HFFc6 (cell line): ENCODE measurements around the gene CCDC61. TPM values are rescaled to one million over a fixed set of nuclear protein-coding genes. Genes with fewer than 3 reads are reported as not detected.

Experiments used
- DNase-seq: peaks from one replicate; pipeline ENCODE4 v3.0.0-alpha.2; 2018
- H3K27ac Mint-ChIP-seq: 2 replicates; pipeline ENCODE4 v1.8.0; 2020; ENCODE audit warnings: mild to moderate bottlenecking, mixed read lengths
- H3K27me3 Mint-ChIP-seq: 2 replicates; pipeline ENCODE4 v1.8.0; 2021; ENCODE audit warnings: mild to moderate bottlenecking, moderate library complexity, mixed read lengths; ENCODE audit not compliant: insufficient read depth
- H3K36me3 Mint-ChIP-seq: 2 replicates; pipeline ENCODE4 v1.8.0; 2021; ENCODE audit warnings: low read depth, mixed read lengths
- H3K4me1 Mint-ChIP-seq: 2 replicates; pipeline ENCODE4 v1.8.0; 2020; ENCODE audit warnings: low read depth, mixed read lengths
- H3K4me3 Mint-ChIP-seq: 2 replicates; pipeline ENCODE4 v1.8.0; 2020; ENCODE audit warnings: mild to moderate bottlenecking, moderate library complexity, mixed read lengths
- H3K9me3 Mint-ChIP-seq: 2 replicates; pipeline ENCODE4 v1.8.0; 2020; ENCODE audit warnings: mild to moderate bottlenecking, mixed read lengths
- total RNA-seq, 6 experiments: library from RNA; stranded (reverse); fragmentation: NEBNext Ultra II Directional; extraction: Animal tissue kit (Norgen Biotek cat#: 25700); gene quantifications; 2 replicates in 1 of 6; 3 replicates in 5 of 6; pipeline ENCODE4 v1.2.3, GENCODE V29; 2021
- TF ChIP-seq, protein P1 (sequence below): fragments of 200-600 bp; sonication (generic); IDR thresholded peaks from 2 replicates; pipeline ENCODE4 v1.5.0; 2021; ENCODE audit warnings: antibody characterized with exemption, mild to moderate bottlenecking

Gene CCDC61
- total RNA-seq, 6 experiments from 2014 or later, result 8.6 to 13.1 (median 11.0) TPM

DNA sequence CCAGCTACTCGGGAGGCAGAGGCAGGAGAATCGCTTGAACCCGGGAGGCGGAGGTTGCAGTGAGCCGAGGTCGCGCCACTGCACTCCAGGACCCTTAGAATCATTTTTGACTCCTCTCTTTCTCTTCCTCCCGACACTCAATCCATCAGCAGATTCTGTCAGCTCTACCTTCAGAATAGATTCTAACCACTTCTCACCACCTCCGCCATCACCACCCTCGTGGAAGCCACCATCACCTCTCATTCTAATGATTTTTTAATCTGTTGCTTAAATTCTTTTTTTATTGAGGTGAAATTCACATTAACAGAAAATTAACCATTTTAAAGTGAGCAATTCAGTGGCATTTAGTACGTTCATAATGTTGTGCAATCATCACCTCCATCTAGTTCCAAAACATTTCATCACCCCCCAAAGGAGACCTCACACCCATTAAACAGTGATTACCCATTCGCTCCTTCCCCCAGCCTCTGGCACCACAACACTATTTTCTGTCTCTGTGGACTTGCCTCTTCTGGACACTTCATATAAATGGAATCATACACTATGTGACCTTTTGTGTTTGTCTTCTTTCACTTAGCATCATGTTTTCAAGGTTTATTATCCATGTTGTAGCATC, 5.0 kb upstream of the CCDC61 start:
- TF ChIP-seq, protein P1, sequence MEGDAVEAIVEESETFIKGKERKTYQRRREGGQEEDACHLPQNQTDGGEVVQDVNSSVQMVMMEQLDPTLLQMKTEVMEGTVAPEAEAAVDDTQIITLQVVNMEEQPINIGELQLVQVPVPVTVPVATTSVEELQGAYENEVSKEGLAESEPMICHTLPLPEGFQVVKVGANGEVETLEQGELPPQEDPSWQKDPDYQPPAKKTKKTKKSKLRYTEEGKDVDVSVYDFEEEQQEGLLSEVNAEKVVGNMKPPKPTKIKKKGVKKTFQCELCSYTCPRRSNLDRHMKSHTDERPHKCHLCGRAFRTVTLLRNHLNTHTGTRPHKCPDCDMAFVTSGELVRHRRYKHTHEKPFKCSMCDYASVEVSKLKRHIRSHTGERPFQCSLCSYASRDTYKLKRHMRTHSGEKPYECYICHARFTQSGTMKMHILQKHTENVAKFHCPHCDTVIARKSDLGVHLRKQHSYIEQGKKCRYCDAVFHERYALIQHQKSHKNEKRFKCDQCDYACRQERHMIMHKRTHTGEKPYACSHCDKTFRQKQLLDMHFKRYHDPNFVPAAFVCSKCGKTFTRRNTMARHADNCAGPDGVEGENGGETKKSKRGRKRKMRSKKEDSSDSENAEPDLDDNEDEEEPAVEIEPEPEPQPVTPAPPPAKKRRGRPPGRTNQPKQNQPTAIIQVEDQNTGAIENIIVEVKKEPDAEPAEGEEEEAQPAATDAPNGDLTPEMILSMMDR, result no peak
- H3K4me3 Mint-ChIP-seq, result no peak overlapping the region
- no peak overlapping the region for H3K27ac Mint-ChIP-seq
- H3K9me3 Mint-ChIP-seq, result no peaks in the 10 kb centered on the region
- no peaks in the 10 kb centered on the region for H3K36me3 Mint-ChIP-seq
- no peak for DNase-seq
- peaks cover 32% of the 10 kb centered on the region for H3K27me3 Mint-ChIP-seq
- no peaks in the 10 kb centered on the region for H3K4me1 Mint-ChIP-seq

DNA sequence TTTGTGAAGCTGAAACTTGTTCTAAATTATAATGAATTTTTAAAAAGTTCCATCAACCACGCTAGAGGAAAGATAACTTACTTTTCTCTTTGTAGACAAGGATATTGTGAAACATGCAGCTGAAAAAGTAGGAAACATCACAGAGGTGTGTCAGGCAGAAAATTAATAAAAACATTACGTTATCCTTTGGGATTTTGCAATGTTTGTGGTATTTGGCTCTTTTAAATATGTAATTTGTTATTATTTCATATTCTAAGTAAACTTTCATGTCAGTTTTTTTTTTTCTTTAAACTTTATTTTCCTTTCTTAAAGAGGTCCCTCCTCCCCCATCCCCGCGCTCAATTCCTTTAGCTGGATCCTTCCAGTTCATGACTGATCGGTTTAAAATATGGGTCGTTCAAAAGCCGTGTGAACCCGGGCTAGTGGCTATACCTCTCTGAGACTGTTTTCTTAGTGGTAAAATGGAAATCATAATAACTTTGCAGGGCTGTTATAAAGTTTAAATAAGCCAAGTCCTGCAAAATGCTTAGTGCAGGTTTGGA, 740 bp upstream of the CCDC61 start:
- TF ChIP-seq, protein P1, result no peak
- Mint-ChIP-seq H3K4me3 (no peak overlapping the region), H3K27me3 (peaks cover 12% of the 10 kb centered on the region), H3K9me3 (no peaks in the 10 kb centered on the region), H3K36me3 (peaks cover 8% of the 10 kb centered on the region), H3K4me1 (peaks cover 5% of the 10 kb centered on the region), H3K27ac (no peak overlapping the region)
- no peak for DNase-seq

DNA sequence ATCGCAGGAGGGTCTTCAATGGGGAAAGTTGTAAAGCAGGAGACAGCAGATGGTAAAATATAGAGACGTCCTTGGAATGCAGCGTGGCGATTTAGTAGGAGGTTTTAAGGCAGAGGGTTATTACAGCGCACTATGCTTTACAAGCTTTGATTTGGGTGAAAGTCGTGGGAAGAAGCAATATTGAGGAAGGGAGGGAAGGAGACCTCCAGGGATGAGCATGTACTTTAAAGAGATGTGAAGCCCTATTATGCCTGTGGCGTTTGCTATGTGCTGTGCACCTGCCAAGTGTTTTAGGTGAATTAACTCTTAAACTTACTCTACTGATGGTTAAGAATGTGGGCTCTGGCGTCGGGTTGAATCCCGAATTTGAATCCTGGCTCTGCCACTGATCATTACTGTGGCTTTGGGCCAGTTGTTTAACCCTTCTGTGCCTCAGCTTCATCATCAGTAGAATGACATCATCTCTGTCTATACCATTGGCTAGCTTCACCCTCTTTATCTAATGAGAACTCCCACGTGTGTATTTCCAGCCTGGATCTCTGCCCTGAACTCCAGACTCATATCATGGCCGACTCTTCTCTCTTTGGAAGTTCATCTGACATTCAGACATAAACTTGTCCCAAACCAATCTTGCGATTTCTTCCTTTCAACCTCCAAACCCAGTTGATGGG, 583 bp downstream of the CCDC61 start:
- DNase-seq, result no peak
- H3K27ac Mint-ChIP-seq, result no peak overlapping the region
- no peaks in the 10 kb centered on the region for H3K9me3 Mint-ChIP-seq

DNA sequence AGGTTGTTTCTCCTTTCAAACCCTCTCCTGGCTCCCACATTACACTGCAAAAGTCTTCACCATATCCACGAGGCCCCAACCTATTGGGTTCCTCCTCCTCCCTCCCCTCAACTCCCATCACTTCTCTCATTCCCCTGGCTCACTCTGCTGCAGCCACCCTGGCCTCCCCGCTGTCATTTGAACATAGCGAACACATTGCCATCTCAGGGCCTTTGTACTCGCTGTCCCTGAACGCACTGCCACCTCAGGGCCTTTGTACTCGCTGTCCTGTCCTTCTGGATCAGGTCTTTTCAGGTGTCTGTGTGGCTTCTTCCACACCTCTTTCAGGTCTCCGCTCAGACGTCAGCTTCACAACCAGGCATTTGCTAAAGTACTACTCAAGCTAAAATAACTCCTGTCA, 1.7 kb downstream of the CCDC61 start:
- TF ChIP-seq, protein P1, result no peak
- H3K9me3 Mint-ChIP-seq, result no peaks in the 10 kb centered on the region
- peaks cover 15% of the 10 kb centered on the region for H3K4me1 Mint-ChIP-seq
- H3K27me3 Mint-ChIP-seq, result no peaks in the 10 kb centered on the region; the same call in 1 of the 2 replicates
- DNase-seq, result no peak
- H3K27ac Mint-ChIP-seq, result no peak overlapping the region
- peaks cover 8% of the 10 kb centered on the region for H3K36me3 Mint-ChIP-seq
- no peak overlapping the region; the same call in 1 of the 2 replicates for H3K4me3 Mint-ChIP-seq

More for the DNA sequence above, 583 bp downstream of the CCDC61 start:
- H3K4me1 Mint-ChIP-seq, result peaks cover 15% of the 10 kb centered on the region
- H3K27me3 Mint-ChIP-seq, result no peaks in the 10 kb centered on the region; the same call in 1 of the 2 replicates
- peaks cover 8% of the 10 kb centered on the region for H3K36me3 Mint-ChIP-seq
- no peak overlapping the region for H3K4me3 Mint-ChIP-seq
- TF ChIP-seq, protein P1, result no peak

DNA sequence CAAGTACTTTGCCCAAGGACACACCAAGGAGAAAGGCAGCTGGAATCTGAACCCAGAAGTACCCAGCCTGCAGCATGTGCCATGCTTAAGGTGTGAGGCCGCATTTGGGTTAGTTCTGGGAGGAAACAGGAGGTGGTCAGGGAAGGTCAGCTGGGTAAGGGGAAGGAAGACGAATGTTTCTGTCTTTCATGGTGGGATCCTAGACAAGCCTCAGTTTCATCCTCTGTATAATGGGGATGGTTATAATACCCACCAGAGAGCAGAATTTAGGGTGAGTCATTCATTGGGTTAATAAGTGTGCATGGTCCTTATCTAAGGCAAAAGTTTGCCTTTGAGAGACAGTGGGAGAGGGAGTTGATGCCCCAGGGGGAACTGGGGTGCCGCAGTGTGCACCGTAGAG, 3.6 kb downstream of the CCDC61 start:
- no peak overlapping the region for H3K27ac Mint-ChIP-seq
- H3K27me3 Mint-ChIP-seq, result no peaks in the 10 kb centered on the region; the same call in 1 of the 2 replicates
- peaks cover 8% of the 10 kb centered on the region for H3K36me3 Mint-ChIP-seq
- peaks cover 15% of the 10 kb centered on the region for H3K4me1 Mint-ChIP-seq
- no peak overlapping the region for H3K4me3 Mint-ChIP-seq
- TF ChIP-seq, protein P1, result no peak
- DNase-seq, result no peak
- H3K9me3 Mint-ChIP-seq, result no peaks in the 10 kb centered on the region
